Measurements from ENCODE around the gene JARID2.

Gene JARID2

DNA sequence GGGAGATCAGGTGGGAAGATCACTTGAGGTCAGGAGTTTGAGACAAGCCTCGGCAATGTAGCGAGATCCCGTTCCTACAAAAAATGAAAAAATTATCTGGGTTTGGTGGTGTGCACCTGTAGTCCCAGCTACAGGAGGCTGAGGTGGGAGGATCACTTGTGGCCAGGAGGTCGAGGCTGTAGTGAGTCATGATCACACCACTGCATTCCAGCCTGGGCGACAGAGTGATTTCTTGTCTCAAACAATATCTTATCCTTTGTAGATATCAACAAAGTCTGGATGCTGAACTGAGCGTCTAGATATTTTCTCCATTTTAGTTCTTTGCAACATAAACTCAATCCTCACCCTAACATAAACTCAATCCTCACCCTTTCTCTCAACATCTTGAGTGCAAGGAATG lies 219.3 kb downstream of the JARID2 start:
- DNase-seq (ENCODE audit: low spot score) = no peak
- in situ Hi-C loops (cut with MboI; ENCODE audit: low pct_unique_long_range_greater_than_20kb, low sequenced_read_pairs, unreplicated experiment) = no loop called here

DNA sequence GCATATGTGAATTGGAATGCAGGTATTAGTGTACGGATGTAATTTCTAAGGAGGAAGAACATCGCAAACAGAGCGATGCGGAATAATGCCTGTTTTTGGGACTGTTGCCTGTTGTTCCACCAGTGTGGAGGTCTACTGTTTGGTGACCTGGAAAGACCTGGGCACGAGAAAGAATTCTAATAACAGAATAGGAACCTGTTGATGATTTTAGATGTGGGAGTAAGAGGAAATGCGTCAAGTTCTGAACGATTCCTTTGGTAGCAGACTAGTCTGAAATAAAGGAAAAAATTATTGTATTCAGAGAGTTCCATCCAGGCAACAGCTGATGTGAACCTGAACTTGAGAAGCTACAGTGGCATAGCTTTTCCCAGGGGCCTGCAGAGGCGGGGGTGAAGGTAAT lies 224.9 kb downstream of the JARID2 start:
- TF ChIP-seq, protein P1, sequence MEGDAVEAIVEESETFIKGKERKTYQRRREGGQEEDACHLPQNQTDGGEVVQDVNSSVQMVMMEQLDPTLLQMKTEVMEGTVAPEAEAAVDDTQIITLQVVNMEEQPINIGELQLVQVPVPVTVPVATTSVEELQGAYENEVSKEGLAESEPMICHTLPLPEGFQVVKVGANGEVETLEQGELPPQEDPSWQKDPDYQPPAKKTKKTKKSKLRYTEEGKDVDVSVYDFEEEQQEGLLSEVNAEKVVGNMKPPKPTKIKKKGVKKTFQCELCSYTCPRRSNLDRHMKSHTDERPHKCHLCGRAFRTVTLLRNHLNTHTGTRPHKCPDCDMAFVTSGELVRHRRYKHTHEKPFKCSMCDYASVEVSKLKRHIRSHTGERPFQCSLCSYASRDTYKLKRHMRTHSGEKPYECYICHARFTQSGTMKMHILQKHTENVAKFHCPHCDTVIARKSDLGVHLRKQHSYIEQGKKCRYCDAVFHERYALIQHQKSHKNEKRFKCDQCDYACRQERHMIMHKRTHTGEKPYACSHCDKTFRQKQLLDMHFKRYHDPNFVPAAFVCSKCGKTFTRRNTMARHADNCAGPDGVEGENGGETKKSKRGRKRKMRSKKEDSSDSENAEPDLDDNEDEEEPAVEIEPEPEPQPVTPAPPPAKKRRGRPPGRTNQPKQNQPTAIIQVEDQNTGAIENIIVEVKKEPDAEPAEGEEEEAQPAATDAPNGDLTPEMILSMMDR (IDR thresholded peaks at IDR 0.05; ENCODE audit: extremely low read depth, insufficient read depth, missing control alignments) = no peak
- DNase-seq (ENCODE audit: low spot score) = no peak
- in situ Hi-C loops (cut with MboI; ENCODE audit: low pct_unique_long_range_greater_than_20kb, low sequenced_read_pairs, unreplicated experiment) = no loop called here

More for the DNA sequence above, 219.3 kb downstream of the JARID2 start:
- TF ChIP-seq, protein P1 (IDR thresholded peaks at IDR 0.05; ENCODE audit: extremely low read depth, insufficient read depth, missing control alignments) = no peak

DNA sequence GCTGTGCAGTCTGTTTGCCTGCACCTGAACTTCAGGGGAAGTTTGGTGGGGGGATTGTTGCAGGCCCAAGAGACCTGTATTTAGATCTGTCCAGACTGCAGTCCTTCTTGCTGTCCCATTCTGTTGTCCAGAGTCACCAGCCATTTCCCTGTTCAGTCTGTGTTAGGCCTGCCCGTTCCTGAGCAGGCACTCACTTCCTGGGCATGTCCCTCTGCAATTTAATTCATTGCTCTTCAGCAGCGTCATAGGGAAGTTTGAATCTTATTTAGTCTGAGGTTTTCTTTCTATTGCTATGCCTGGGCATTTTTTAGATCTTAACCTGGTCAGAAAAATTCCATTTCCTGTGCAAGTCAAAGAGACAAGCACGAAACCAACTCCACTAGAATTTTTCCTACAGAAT lies 226.8 kb downstream of the JARID2 start:
- TF ChIP-seq, protein P1 (IDR thresholded peaks at IDR 0.05; ENCODE audit: extremely low read depth, insufficient read depth, missing control alignments) = no peak
- no peak for DNase-seq (ENCODE audit: low spot score)
- in situ Hi-C loops (cut with MboI; ENCODE audit: low pct_unique_long_range_greater_than_20kb, low sequenced_read_pairs, unreplicated experiment) = no loop called here

DNA sequence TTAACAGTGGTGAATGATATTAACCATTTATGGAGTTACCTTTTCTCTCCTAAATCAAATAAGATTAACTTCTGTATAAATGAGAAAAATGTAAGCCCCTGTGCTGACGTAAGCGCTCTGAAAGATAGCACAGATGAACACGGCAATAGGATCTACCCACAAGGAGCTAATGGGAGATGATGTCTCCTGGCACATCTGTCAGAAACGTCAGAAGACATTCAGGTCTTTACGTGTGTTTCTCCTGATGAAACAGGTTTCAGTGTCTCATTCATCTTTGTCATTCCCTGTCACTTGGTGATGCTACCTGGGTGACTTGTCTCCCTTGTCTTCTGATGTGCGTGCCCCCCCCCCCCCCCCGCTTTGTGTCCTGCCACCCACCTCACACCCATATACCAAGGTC lies 227.3 kb downstream of the JARID2 start:
- TF ChIP-seq, protein P1 (IDR thresholded peaks at IDR 0.05; ENCODE audit: extremely low read depth, insufficient read depth, missing control alignments) = no peak
- in situ Hi-C loops (cut with MboI; ENCODE audit: low pct_unique_long_range_greater_than_20kb, low sequenced_read_pairs, unreplicated experiment) = no loop called here
- DNase-seq (ENCODE audit: low spot score) = no peak

DNA sequence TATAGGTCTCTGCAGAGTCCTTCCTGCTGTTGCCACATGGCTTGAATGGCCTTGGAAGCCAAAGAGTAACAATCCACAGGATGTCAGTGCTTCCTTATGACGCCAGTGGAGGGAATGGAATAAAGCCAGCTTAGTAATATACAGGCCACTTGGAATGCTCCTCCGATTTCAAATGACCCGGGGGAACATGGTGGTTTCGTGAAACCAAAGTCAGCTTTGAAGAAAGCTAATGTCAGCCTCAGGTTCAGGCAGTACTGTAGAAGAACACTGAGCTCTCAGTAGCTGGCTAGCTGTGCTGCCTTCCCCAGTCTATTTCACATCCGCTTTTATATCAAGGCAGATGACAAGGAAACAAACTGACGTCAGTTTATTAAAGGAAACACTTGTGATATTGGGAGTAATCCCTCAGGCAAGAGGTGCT lies 227.9 kb downstream of the JARID2 start:
- TF ChIP-seq, protein P1 (IDR thresholded peaks at IDR 0.05; ENCODE audit: extremely low read depth, insufficient read depth, missing control alignments) = no peak
- DNase-seq (ENCODE audit: low spot score) = no peak
- in situ Hi-C loops (cut with MboI; ENCODE audit: low pct_unique_long_range_greater_than_20kb, low sequenced_read_pairs, unreplicated experiment) = no loop called here

DNA sequence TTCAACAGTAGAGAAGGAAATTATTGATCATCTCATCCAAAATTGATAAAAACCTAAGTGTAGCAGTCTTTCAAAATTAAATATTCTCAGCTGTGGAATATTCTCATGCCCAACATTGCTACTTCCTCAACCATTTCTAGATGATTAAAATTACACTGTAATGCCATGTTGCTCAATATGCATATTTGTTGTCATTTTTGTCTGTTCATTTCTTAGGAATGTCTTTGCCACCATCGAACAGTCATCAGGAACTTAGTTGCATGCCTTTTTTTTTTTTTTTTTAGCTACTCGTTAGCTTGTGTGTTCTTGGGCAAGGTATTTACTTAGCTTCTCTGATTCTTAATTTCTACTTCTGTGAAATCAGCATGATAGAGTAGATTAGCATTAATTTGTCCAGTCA lies 228.3 kb downstream of the JARID2 start:
- DNase-seq (ENCODE audit: low spot score) = no peak
- in situ Hi-C loops (cut with MboI; ENCODE audit: low pct_unique_long_range_greater_than_20kb, low sequenced_read_pairs, unreplicated experiment) = no loop called here
- TF ChIP-seq, protein P1 (IDR thresholded peaks at IDR 0.05; ENCODE audit: extremely low read depth, insufficient read depth, missing control alignments) = no peak

DNA sequence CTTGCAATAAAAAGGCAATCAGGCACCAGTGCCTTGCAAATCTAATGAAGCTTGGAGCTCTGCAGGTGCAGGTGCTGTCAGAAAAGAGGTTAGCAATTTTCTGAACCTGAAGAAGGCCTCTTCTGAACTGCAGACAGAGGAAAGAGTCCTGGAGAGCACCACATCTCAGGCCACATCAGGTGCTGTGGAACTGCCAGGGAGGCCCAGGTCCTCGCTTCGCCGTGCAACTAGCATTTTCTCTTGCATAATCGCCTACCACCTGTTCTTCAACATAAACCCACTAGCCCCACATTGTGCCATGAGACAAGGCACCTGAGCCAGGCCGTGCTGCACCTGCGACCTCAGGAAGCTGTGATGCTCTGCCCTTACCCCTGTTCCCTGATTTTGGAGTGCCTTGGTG lies 229.4 kb downstream of the JARID2 start:
- in situ Hi-C loops (cut with MboI; ENCODE audit: low pct_unique_long_range_greater_than_20kb, low sequenced_read_pairs, unreplicated experiment) = no loop called here
- TF ChIP-seq, protein P1 (IDR thresholded peaks at IDR 0.05; ENCODE audit: extremely low read depth, insufficient read depth, missing control alignments) = no peak
- no peak for DNase-seq (ENCODE audit: low spot score)
